ENCODE results near the gene ARPC2. TPM values are rescaled to one million over a fixed set of nuclear protein-coding genes. Genes with fewer than 3 reads are reported as not detected.

Gene ARPC2
- total RNA-seq, 2 experiments from 2014 or later: 562 to 566 TPM

DNA sequence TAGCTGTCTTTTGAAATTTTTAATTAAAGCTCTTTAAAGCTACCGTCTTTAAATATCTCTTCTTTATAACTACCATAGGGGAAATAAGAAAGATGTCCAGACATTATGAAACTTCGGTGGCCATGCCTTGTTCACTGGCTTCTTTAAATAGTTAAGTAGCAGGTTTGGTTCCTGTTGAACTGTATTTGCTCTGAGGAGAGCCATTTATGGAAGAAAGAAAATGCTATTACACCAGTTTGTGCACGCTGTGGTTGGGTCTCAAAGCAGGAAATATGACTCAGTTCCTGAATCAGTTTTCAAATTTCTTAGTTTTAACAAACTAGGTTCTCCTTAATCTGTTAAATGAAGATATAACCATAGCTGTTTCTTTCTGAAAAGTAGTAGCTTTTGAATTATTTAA, 12.2 kb downstream of the ARPC2 start:
- peaks cover 79% of the 10 kb centered on the region for H3K36me3 Mint-ChIP-seq
- H3K27me3 Mint-ChIP-seq: no peaks in the 10 kb centered on the region
- H3K9me3 Mint-ChIP-seq: peaks cover 1% of the 10 kb centered on the region
- DNase-seq: peak; percentile 35
- H3K4me1 Mint-ChIP-seq: peaks cover 74% of the 10 kb centered on the region
- H3K27ac Mint-ChIP-seq: peak overlapping the region; percentile 96
- peak overlapping the region; percentile 29 for H3K4me3 Mint-ChIP-seq

- H3K4me3 Mint-ChIP-seq: peak overlapping the region; percentile 22
- H3K4me1 Mint-ChIP-seq: peaks cover 71% of the 10 kb centered on the region
- no peaks in the 10 kb centered on the region for H3K27me3 Mint-ChIP-seq
- DNase-seq: peak; percentile 21
- peaks cover 1% of the 10 kb centered on the region for H3K9me3 Mint-ChIP-seq
- H3K27ac Mint-ChIP-seq: peak overlapping the region; percentile 76
- H3K36me3 Mint-ChIP-seq: peaks cover 78% of the 10 kb centered on the region
Observed at GRCh38 chr2:218229851-218230250, 12.9 kb downstream of the ARPC2 start.

DNA sequence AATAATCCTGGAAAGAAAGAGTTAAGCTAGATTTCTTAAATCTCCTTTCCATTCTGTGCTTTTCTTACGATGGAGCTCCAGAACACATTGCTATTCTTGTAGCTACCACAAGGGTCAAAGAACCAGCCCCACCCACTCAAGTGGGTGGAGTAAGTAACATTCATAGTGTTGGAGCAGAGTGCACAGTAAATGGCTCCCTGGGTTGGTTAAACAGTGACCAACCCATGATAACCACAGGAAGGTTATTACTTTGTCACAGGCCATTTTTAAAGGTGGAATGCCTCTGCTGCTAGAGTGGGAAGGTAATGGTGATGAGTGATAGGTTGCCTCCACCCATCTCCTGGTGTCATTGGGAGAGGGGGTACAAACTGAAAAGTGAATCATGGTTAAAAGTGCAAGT, 13.9 kb downstream of the ARPC2 start:
- Mint-ChIP-seq H3K36me3 (peaks cover 77% of the 10 kb centered on the region), H3K4me3 (peak overlapping the region; percentile 22), H3K27ac (peak overlapping the region; percentile 76), H3K4me1 (peaks cover 62% of the 10 kb centered on the region), H3K27me3 (no peaks in the 10 kb centered on the region), H3K9me3 (peaks cover 1% of the 10 kb centered on the region)
- DNase-seq: peak; percentile 36

DNA sequence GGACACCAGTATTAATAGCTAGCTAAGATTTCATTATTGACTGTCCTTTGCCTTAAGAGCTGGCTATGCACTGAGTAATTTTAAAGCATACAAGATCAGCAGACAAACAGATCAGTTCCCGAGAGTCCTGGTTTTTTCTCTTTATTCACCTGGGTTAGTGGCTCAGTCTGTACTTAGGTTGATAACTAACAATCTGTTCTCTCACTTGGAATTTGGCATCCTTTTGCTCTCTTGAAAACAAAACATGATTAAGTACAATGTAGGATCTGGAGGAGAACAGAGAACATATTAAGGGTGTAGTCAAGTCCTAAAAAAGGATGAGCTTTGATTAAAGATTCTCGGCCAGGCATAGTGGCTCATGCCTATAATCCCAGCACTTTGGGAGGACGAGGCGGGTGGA, 16.6 kb downstream of the ARPC2 start:
- Mint-ChIP-seq H3K27ac (peak overlapping the region; percentile 62), H3K4me1 (peaks cover 45% of the 10 kb centered on the region), H3K36me3 (peaks cover 64% of the 10 kb centered on the region), H3K4me3 (no peak overlapping the region), H3K9me3 (no peaks in the 10 kb centered on the region), H3K27me3 (no peaks in the 10 kb centered on the region)
- DNase-seq: no peak

DNA sequence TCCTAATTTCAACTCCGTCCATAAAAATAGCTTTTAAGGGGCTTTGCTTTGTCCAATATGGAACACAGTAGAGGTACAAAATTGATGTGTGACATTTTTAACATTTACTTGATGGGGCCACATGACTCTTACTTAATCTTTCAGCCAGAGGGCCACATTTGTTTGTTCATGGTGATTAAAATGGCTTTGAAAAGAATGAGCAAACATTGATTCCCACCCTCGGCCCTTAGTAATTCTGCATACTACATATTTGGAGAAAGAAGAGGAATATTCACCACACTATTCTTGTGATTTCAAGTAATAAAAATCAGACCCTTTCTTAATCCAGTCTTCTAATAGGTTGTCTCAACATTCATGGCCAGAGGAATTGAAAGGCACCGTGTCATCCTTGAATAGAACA, 17.5 kb downstream of the ARPC2 start:
- no peaks in the 10 kb centered on the region for H3K9me3 Mint-ChIP-seq
- no peak for DNase-seq
- peak overlapping the region; percentile 83 for H3K27ac Mint-ChIP-seq
- no peaks in the 10 kb centered on the region for H3K27me3 Mint-ChIP-seq
- H3K36me3 Mint-ChIP-seq: peaks cover 69% of the 10 kb centered on the region
- H3K4me1 Mint-ChIP-seq: peaks cover 41% of the 10 kb centered on the region
- no peak overlapping the region for H3K4me3 Mint-ChIP-seq

DNA sequence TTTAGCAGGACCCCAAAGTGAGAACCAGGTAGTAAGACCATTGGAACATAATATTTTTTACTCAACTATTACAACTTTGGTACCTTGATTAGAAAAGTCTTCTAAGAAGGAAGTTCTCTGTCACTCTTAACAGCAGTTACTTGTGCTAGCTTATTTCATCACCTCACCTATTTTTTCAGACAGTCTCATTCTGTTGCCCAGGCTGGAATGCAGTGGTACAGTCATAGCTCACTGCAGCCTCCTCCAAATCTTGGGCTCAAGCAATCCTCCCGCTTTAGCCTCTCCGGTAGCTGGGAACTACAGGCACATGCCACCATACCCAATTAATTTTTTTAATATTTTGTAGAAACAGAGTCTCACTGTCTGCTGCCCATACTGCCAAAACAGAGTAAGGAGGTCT, 18.0 kb downstream of the ARPC2 start:
- H3K9me3 Mint-ChIP-seq: no peaks in the 10 kb centered on the region
- no peak overlapping the region for H3K4me3 Mint-ChIP-seq
- H3K27me3 Mint-ChIP-seq: no peaks in the 10 kb centered on the region
- no peak for DNase-seq
- H3K4me1 Mint-ChIP-seq: peaks cover 39% of the 10 kb centered on the region
- peak overlapping the region; percentile 83 for H3K27ac Mint-ChIP-seq
- peaks cover 74% of the 10 kb centered on the region for H3K36me3 Mint-ChIP-seq

DNA sequence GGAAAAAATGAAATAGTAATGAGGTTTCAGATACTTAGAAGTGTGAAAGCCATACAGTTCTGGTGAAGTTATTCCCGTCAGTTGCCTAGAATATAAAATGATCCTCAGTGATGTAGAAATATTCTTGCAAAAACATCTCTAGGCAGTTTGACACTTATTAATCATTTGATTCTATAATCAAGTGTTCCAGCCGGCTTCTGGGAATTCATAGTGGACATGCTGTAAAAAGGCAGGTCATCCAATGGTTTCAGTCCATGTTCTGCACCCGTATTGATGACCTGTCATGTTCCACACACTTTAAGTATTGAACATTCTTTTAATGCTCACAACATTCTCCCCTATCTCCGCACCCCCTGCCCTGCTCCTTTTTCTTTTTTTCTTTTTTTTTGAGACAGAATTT, 19.8 kb downstream of the ARPC2 start:
- Mint-ChIP-seq H3K27me3 (no peaks in the 10 kb centered on the region), H3K4me1 (peaks cover 22% of the 10 kb centered on the region), H3K27ac (no peak overlapping the region), H3K36me3 (peaks cover 64% of the 10 kb centered on the region), H3K9me3 (no peaks in the 10 kb centered on the region), H3K4me3 (no peak overlapping the region)
- no peak for DNase-seq

DNA sequence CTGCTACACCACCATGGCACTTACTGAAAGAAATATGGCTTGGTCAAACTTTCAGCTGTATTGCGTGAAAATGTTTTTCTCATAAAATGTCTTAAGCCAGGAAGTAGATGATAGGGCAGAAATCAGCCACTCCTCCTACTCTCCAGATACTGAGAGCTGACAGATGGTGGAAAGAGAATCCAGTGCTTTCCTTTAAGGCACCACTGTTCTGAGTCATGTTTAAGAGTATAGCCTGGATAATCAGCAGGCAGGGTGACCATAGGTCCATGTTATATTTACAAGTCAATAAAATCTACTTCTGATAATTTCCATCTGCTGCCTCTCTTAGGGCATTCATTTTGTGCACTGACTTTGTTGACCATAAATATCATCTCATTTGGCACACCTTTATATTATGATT, 21.9 kb downstream of the ARPC2 start:
- DNase-seq: no peak
- Mint-ChIP-seq H3K9me3 (no peaks in the 10 kb centered on the region), H3K27ac (no peak overlapping the region), H3K27me3 (no peaks in the 10 kb centered on the region), H3K4me1 (peaks cover 29% of the 10 kb centered on the region), H3K4me3 (no peak overlapping the region), H3K36me3 (peaks cover 62% of the 10 kb centered on the region)

GRCh38 chr2:218244204-218244603, 27.2 kb downstream of the ARPC2 start:
- no peak overlapping the region for H3K4me3 Mint-ChIP-seq
- peaks cover 57% of the 10 kb centered on the region for H3K36me3 Mint-ChIP-seq
- H3K27ac Mint-ChIP-seq: peak overlapping the region; percentile 74
- H3K9me3 Mint-ChIP-seq: no peaks in the 10 kb centered on the region
- H3K27me3 Mint-ChIP-seq: no peaks in the 10 kb centered on the region
- no peak for DNase-seq
- H3K4me1 Mint-ChIP-seq: peaks cover 33% of the 10 kb centered on the region

GRCh38 chr2:218244665-218245064, 27.7 kb downstream of the ARPC2 start:
- peaks cover 34% of the 10 kb centered on the region for H3K4me1 Mint-ChIP-seq
- no peak for DNase-seq
- peaks cover 58% of the 10 kb centered on the region for H3K36me3 Mint-ChIP-seq
- H3K27me3 Mint-ChIP-seq: no peaks in the 10 kb centered on the region
- no peaks in the 10 kb centered on the region for H3K9me3 Mint-ChIP-seq
- peak overlapping the region; percentile 74 for H3K27ac Mint-ChIP-seq
- H3K4me3 Mint-ChIP-seq: no peak overlapping the region

DNA sequence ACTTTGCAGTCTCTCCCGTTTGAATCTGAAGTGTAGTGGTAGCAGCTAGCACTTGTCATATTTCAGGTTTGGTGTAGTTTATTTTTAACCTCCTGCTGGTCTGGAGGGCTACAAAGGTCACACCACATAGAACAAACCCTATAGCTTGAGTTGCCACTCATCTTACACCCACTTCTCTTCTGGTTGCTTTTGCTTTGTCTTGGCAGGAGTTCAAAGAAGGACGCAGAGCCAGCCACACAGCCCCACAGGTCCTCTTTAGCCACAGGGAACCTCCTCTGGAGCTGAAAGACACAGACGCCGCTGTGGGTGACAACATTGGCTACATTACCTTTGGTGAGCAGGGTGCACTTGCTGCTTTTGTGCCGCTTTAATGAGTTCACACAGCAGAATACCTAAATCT, 28.2 kb downstream of the ARPC2 start:
- Mint-ChIP-seq H3K27ac (peak overlapping the region; percentile 74), H3K4me3 (no peak overlapping the region), H3K4me1 (peaks cover 37% of the 10 kb centered on the region)

GRCh38 chr2:218249691-218250090, 32.7 kb downstream of the ARPC2 start:
- H3K36me3 Mint-ChIP-seq: peaks cover 46% of the 10 kb centered on the region
- H3K4me3 Mint-ChIP-seq: no peak overlapping the region
- peaks cover 29% of the 10 kb centered on the region for H3K4me1 Mint-ChIP-seq
- H3K27me3 Mint-ChIP-seq: no peaks in the 10 kb centered on the region
- H3K9me3 Mint-ChIP-seq: no peaks in the 10 kb centered on the region
- peak overlapping the region; percentile 51 for H3K27ac Mint-ChIP-seq
- no peak for DNase-seq

More for the DNA sequence above, 28.2 kb downstream of the ARPC2 start:
- Mint-ChIP-seq H3K27me3 (no peaks in the 10 kb centered on the region), H3K9me3 (no peaks in the 10 kb centered on the region), H3K36me3 (peaks cover 58% of the 10 kb centered on the region)
- DNase-seq: no peak

GRCh38 chr2:218252509-218253231, 35.7 kb downstream of the ARPC2 start:
- H3K9me3 Mint-ChIP-seq: no peaks in the 10 kb centered on the region
- H3K27ac Mint-ChIP-seq: peak overlapping the region; percentile 70
- no peak for DNase-seq
- H3K4me3 Mint-ChIP-seq: no peak overlapping the region
- H3K36me3 Mint-ChIP-seq: peaks cover 39% of the 10 kb centered on the region
- peaks cover 37% of the 10 kb centered on the region for H3K4me1 Mint-ChIP-seq
- H3K27me3 Mint-ChIP-seq: no peaks in the 10 kb centered on the region

DNA sequence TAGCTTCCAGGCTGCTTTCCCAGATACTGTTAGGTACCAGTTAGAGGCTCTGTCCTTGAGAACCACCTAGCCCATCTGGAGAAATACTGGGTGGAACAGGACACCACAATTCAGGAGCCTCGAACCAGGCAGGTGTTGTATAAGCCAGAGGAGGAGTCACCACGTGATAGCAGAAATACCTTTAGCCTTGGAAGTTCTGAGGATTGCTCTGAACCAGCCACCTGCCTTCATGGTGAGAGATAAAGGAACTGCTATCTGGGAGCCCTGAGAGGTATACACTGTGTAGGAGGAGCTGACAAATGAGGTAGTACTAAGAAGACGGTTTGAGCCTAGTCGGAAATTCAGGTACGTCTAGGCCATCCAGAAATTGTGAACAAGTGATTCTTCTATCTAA, 36.2 kb downstream of the ARPC2 start:
- peaks cover 39% of the 10 kb centered on the region for H3K36me3 Mint-ChIP-seq
- no peaks in the 10 kb centered on the region for H3K9me3 Mint-ChIP-seq
- H3K27ac Mint-ChIP-seq: peak overlapping the region; percentile 51
- no peak for DNase-seq
- H3K4me1 Mint-ChIP-seq: peaks cover 39% of the 10 kb centered on the region
- H3K4me3 Mint-ChIP-seq: no peak overlapping the region
- no peaks in the 10 kb centered on the region for H3K27me3 Mint-ChIP-seq

DNA sequence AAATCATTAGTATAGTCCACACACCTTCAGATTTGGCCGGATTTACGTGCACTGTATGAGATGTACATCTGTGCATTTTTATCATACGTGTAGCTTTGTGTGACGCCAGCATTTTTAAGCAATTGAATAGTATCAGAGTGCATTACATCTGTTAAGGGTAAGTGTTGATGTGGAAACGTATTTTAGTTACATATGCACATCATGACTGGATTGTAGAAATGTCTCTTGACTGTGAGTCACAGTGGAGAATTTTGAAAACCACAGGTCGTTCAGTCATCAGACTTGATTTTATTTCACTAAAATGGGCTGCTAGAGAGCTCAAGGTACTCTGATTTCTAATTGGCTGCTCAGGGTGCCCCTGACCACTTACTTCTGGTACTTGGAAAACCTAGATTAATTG, 38.5 kb downstream of the ARPC2 start:
- Mint-ChIP-seq H3K9me3 (no peaks in the 10 kb centered on the region), H3K4me3 (no peak overlapping the region), H3K36me3 (peaks cover 27% of the 10 kb centered on the region), H3K4me1 (peaks cover 35% of the 10 kb centered on the region), H3K27ac (peak overlapping the region; percentile 60), H3K27me3 (no peaks in the 10 kb centered on the region)
- no peak for DNase-seq

- no peak for DNase-seq
- Mint-ChIP-seq H3K4me1 (peaks cover 33% of the 10 kb centered on the region), H3K27me3 (no peaks in the 10 kb centered on the region), H3K4me3 (no peak overlapping the region), H3K27ac (peak overlapping the region; percentile 82), H3K9me3 (no peaks in the 10 kb centered on the region), H3K36me3 (peaks cover 20% of the 10 kb centered on the region)
Observed at GRCh38 chr2:218256612-218257350, 39.8 kb downstream of the ARPC2 start.
